ENCODE data around the gene LAD1. TPM values are rescaled to one million over a fixed set of nuclear protein-coding genes. Genes with fewer than 3 reads are reported as not detected.

Gene LAD1
- total RNA-seq, 1 experiment from 2014 or later = 0.10 TPM

GRCh38 chr1:201445310-201445709 is 46.2 kb upstream of the LAD1 start:
- no peaks in the 10 kb centered on the region for H3K27me3 ChIP-seq (ENCODE audit: control insufficient read depth, insufficient read depth, low read length)
- H3K9me3 ChIP-seq (ENCODE audit: control insufficient read depth, insufficient read depth, low read depth, low read length) = no peaks in the 10 kb centered on the region
- peaks cover under 1% of the 10 kb centered on the region for H3K4me1 ChIP-seq (ENCODE audit: control insufficient read depth, insufficient read depth, low read length)
- no peak overlapping the region for H3K27ac ChIP-seq (ENCODE audit: low read length)
- TF ChIP-seq CTCF (IDR thresholded peaks at IDR 0.05) (no peak), TCF7L2 (IDR thresholded peaks at IDR 0.05; ENCODE audit: low read depth, low read length) (no peak), POLR2AphosphoS5 (IDR thresholded peaks at IDR 0.05; ENCODE audit: low read depth, low read length) (no peak), SIN3A (IDR thresholded peaks at IDR 0.05; ENCODE audit: borderline replicate concordance, insufficient read depth, low read depth, low read length) (no peak), REST (IDR thresholded peaks at IDR 0.05; ENCODE audit: insufficient read depth in 1 of 2, low read depth in 2 of 2, low read length in 1 of 2) (no peak)
- H3K36me3 ChIP-seq (ENCODE audit: control insufficient read depth, insufficient read depth, low read length) = no peaks in the 10 kb centered on the region
- POLR2A ChIA-PET = no interaction called here
- in situ Hi-C loops (cut with HindIII; ENCODE audit: low pct_unique_long_range_greater_than_20kb, low sequenced_read_pairs) = no loop called here
- ATAC-seq (no peak), DNase-seq (ENCODE audit: low read depth, low spot score) (no peak)
- CTCF ChIA-PET = interaction anchor here (1.3 kb wide), 1 partner anchor 10 kb away, joined by 4 read pairs; no protein-coding TSS in a partner anchor
- intact Hi-C loops (cut with micrococcal nuclease; ENCODE audit: unreplicated experiment) = no loop called here
- H3K4me3 ChIP-seq (ENCODE audit: low read depth in 2 of 2, low read length in 2 of 2) = no peak overlapping the region
- BruUV-seq (replicated peaks) = no TSS peak

- in situ Hi-C loops (cut with HindIII; ENCODE audit: low pct_unique_long_range_greater_than_20kb, low sequenced_read_pairs) = no loop called here
- Histone ChIP-seq H3K27ac (ENCODE audit: low read length) (no peak overlapping the region), H3K36me3 (ENCODE audit: control insufficient read depth, insufficient read depth, low read length) (no peaks in the 10 kb centered on the region), H3K27me3 (ENCODE audit: control insufficient read depth, insufficient read depth, low read length) (no peaks in the 10 kb centered on the region), H3K9me3 (ENCODE audit: control insufficient read depth, insufficient read depth, low read depth, low read length) (no peaks in the 10 kb centered on the region), H3K4me3 (ENCODE audit: low read depth in 2 of 2, low read length in 2 of 2) (no peak overlapping the region), H3K4me1 (ENCODE audit: control insufficient read depth, insufficient read depth, low read length) (no peaks in the 10 kb centered on the region; the same call in 1 of the 2 replicates)
- intact Hi-C loops (cut with micrococcal nuclease; ENCODE audit: unreplicated experiment) = no loop called here
- no peak for DNase-seq (ENCODE audit: low read depth, low spot score)
- POLR2A ChIA-PET = no interaction called here
- ATAC-seq = no peak
- TF ChIP-seq REST (IDR thresholded peaks at IDR 0.05; ENCODE audit: insufficient read depth in 1 of 2, low read depth in 2 of 2, low read length in 1 of 2) = no peak
- no peak for TF ChIP-seq POLR2AphosphoS5 (IDR thresholded peaks at IDR 0.05; ENCODE audit: low read depth, low read length)
- TF ChIP-seq TCF7L2 (IDR thresholded peaks at IDR 0.05; ENCODE audit: low read depth, low read length) = no peak
- TF ChIP-seq CTCF (IDR thresholded peaks at IDR 0.05) = no peak
- TF ChIP-seq SIN3A (IDR thresholded peaks at IDR 0.05; ENCODE audit: borderline replicate concordance, insufficient read depth, low read depth, low read length) = no peak
- CTCF ChIA-PET = interaction anchor here (1.3 kb wide), 1 partner anchor 9 kb away, joined by 4 read pairs; no protein-coding TSS in a partner anchor
- no TSS peak for BruUV-seq (replicated peaks)
These were observed 45.7 kb upstream of the LAD1 start for GRCh38 chr1:201444792-201445191.
